GM23248 (cell line): ENCODE measurements around the gene TUBB2B. TPM values are rescaled to one million over a fixed set of nuclear protein-coding genes. Genes with fewer than 3 reads are reported as not detected.

Experiments used
- DNase-seq: peaks from one replicate; pipeline ENCODE4 v3.0.0-alpha.2; 2015
- H2AFZ ChIP-seq: fragments of 200-600 bp; sonication (generic); 2 replicates; pipeline ENCODE4 v1.6.1; 2016; ENCODE audit warnings: antibody characterized with exemption
- H3F3A ChIP-seq: fragments of 200-600 bp; sonication (generic); 2 replicates; pipeline ENCODE4 v1.6.1; 2016; ENCODE audit warnings: mild to moderate bottlenecking, antibody characterized with exemption, mixed run types; ENCODE audit not compliant: insufficient read depth
- H3K27ac ChIP-seq: fragments of 200-600 bp; sonication (generic); 2 replicates; pipeline ENCODE4 v1.5.1; 2016; ENCODE audit warnings: mild to moderate bottlenecking
- H3K27me3 ChIP-seq: fragments of 200-600 bp; sonication (generic); replicated peaks from 2 replicates; pipeline ENCODE4 v1.6.1; 2016; ENCODE audit warnings: mild to moderate bottlenecking; ENCODE audit not compliant: insufficient read depth
- H3K36me3 ChIP-seq: fragments of 200-600 bp; sonication (generic); 2 replicates; pipeline ENCODE4 v1.6.1; 2016; ENCODE audit warnings: low read depth, mild to moderate bottlenecking
- H3K4me1 ChIP-seq: fragments of 200-600 bp; sonication (generic); 2 replicates; pipeline ENCODE4 v1.6.1; 2016; ENCODE audit warnings: mild to moderate bottlenecking; ENCODE audit not compliant: insufficient read depth
- H3K4me2 ChIP-seq: fragments of 200-600 bp; sonication (generic); one replicate; pipeline ENCODE4 v1.6.1; 2016; ENCODE audit warnings: mild to moderate bottlenecking; ENCODE audit not compliant: unreplicated experiment
- H3K4me3 ChIP-seq: fragments of 200-600 bp; sonication (generic); 2 replicates; pipeline ENCODE4 v1.5.1; 2016; ENCODE audit warnings: mild to moderate bottlenecking
- H3K79me2 ChIP-seq: fragments of 200-600 bp; sonication (generic); 2 replicates; pipeline ENCODE4 v1.6.1; 2016; ENCODE audit warnings: mild to moderate bottlenecking; ENCODE audit not compliant: insufficient read depth
- H3K9ac ChIP-seq: fragments of 200-600 bp; sonication (generic); 2 replicates; pipeline ENCODE4 v1.6.1; 2016; ENCODE audit warnings: mild to moderate bottlenecking
- H3K9me2 ChIP-seq: fragments of 200-600 bp; sonication (generic); 2 replicates; pipeline ENCODE4 v1.6.1; 2016; ENCODE audit warnings: mixed run types, mild to moderate bottlenecking, moderate library complexity; ENCODE audit not compliant: insufficient read depth
- H3K9me3 ChIP-seq: fragments of 200-600 bp; sonication (generic); one replicate; pipeline ENCODE4 v1.6.1; 2017; ENCODE audit warnings: low read depth
- H4K20me1 ChIP-seq: fragments of 200-600 bp; sonication (generic); 2 replicates; pipeline ENCODE4 v1.6.0; 2016; ENCODE audit not compliant: insufficient read depth
- EZH2 ChIP-seq: fragments of 200-600 bp; sonication (generic); IDR thresholded peaks from 2 replicates; pipeline ENCODE4 v1.6.1; 2018; ENCODE audit warnings: antibody characterized with exemption, mild to moderate bottlenecking; ENCODE audit not compliant: insufficient read depth, poor library complexity, severe bottlenecking
- EZH2phosphoT487 ChIP-seq: fragments of 200-600 bp; sonication (generic); IDR thresholded peaks from 2 replicates; pipeline ENCODE4 v1.6.1; 2018; ENCODE audit warnings: antibody characterized with exemption, moderate library complexity, mild to moderate bottlenecking, low read depth; ENCODE audit not compliant: insufficient read depth
- WGBS, 2 experiments: methylation state at CpG; one replicate each; pipeline ENCODE4 v1.1.6; 2015 to 2017; ENCODE audit warnings: low lambda C conversion rate in 2 of 2, low coverage in 1 of 2; ENCODE audit errors: missing lambda C conversion rate in 2 of 2; 5-methylcytosine and 5-hydroxymethylcytosine counted together
- in situ Hi-C: fragments of 300-500 bp; cut with MboI; formaldehyde crosslinking; loops from 2 replicates; pipeline ENCODE4 v1.15.0; 2020
- polyA plus RNA-seq: library from polyadenylated mRNA; unstranded; fragments of >200 nt; fragmentation: Nextera tagmentation; extraction: Ambion mirVana; gene quantifications from 2 replicates; pipeline ENCODE4 v1.2.1, GENCODE V29; 2016
- total RNA-seq: library from RNA; depleted of rRNA; stranded (reverse); fragments of >200 nt; shearing (Covaris generic); gene quantifications from 2 replicates; pipeline ENCODE4 v1.2.3, GENCODE V29; 2014

The TUBB2B gene
- total and polyA plus RNA-seq, 2 experiments from 2014 or later, result 8.5 to 9.0 TPM

GRCh38 chr6:3228771-3229565, 1.5 kb upstream of the TUBB2B start:
- H3K4me1 ChIP-seq, result no peaks in the 10 kb centered on the region
- no peak for TF ChIP-seq EZH2phosphoT487
- peak; percentile 27 for TF ChIP-seq EZH2
- no peak overlapping the region for H2AFZ ChIP-seq
- H3K27ac ChIP-seq, result no peak overlapping the region
- H3K36me3 ChIP-seq, result no peaks in the 10 kb centered on the region
- H3K4me3 ChIP-seq, result no peak overlapping the region
- no peak overlapping the region for H3K9ac ChIP-seq
- no peaks in the 10 kb centered on the region for H3K9me3 ChIP-seq
- H3K79me2 ChIP-seq, result no peaks in the 10 kb centered on the region
- no peaks in the 10 kb centered on the region for H4K20me1 ChIP-seq
- 26 to 27% methylated on average over 60 to 62 of the region's 62 CpGs for WGBS, 2 experiments
- H3K9me2 ChIP-seq, result no peaks in the 10 kb centered on the region
- H3K27me3 ChIP-seq, result peaks cover 48% of the 10 kb centered on the region
- in situ Hi-C loops, result no loop called here
- DNase-seq, result no peak
- H3K4me2 ChIP-seq, result no peak overlapping the region
- H3F3A ChIP-seq, result no peaks in the 10 kb centered on the region

- Histone ChIP-seq H3K4me2 (peak overlapping the region; percentile 73), H3K9ac (no peak overlapping the region), H3K27me3 (peaks cover 45% of the 10 kb centered on the region), H3K9me3 (no peaks in the 10 kb centered on the region), H3K4me3 (peak overlapping the region; percentile 64; the same call in 1 of the 2 replicates), H3K27ac (no peak overlapping the region), H3K4me1 (no peaks in the 10 kb centered on the region), H2AFZ (peak overlapping the region; percentile 72; the same call in 1 of the 2 replicates), H3F3A (no peaks in the 10 kb centered on the region), H3K9me2 (no peaks in the 10 kb centered on the region), H3K79me2 (no peaks in the 10 kb centered on the region), H4K20me1 (no peaks in the 10 kb centered on the region), H3K36me3 (no peaks in the 10 kb centered on the region)
- in situ Hi-C loops, result no loop called here
- no peak for DNase-seq
- TF ChIP-seq EZH2phosphoT487 (no peak), EZH2 (no peak)
- 12 to 20% methylated on average over 20 to 36 of the region's 38 CpGs for WGBS, 2 experiments
Measured at GRCh38 chr6:3228046-3228671, 706 bp upstream of the TUBB2B start.

DNA sequence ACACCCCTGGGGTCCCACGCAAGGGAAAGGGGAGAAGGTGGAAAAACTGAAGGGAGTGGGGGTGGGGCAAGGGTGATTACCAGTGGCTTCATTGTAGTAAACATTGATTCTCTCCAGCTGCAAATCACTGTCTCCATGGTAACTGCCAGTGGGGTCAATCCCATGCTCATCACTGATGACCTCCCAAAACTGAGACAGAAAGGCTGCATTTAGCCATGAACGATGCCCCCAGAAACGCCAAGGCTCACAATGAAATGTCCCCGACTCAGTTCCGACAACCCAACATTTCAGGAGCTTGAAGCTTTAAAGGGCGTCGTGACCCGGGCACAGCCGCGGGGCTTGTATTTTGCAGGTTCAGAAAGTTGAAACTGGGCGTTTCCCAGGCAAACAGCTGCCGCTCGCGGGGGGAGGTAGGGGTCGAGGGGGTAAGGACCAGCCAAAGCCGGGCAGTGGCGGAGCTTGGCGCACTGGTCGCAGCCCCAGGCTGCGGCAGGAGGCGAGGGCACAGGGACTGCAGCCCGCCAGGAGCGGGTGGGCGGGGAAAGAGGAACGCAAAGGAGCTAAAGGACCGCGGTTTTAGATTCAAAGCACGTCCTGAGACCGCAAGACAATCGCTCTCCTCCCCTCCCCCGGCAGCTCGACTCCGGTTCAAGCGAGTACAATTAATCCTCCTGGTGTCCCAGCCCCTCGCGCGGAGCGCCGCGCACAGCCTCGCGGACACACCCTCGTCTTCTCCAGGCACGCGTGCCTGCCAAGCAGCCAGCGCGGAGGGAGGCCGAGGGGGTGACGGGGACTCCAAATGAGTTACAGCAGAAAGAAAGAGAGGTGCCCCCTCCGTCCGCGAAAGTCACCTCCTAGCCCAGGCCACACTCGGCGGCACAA, 731 bp downstream of the TUBB2B start:
- Histone ChIP-seq H3K79me2 (no peaks in the 10 kb centered on the region), H3F3A (no peaks in the 10 kb centered on the region), H3K9ac (peak overlapping the region; percentile 53), H3K4me1 (no peaks in the 10 kb centered on the region), H3K27ac (no peak overlapping the region), H3K4me3 (peak overlapping the region; percentile 64), H3K9me3 (no peaks in the 10 kb centered on the region), H3K4me2 (peak overlapping the region; percentile 73), H4K20me1 (no peaks in the 10 kb centered on the region), H3K36me3 (no peaks in the 10 kb centered on the region), H3K9me2 (no peaks in the 10 kb centered on the region), H3K27me3 (peaks cover 34% of the 10 kb centered on the region), H2AFZ (peak overlapping the region; percentile 72)
- 8 to 9% methylated on average over 50 to 51 of the region's 54 CpGs for WGBS, 2 experiments
- DNase-seq, result peak; percentile 59
- TF ChIP-seq EZH2 (peak; percentile 84), EZH2phosphoT487 (no peak)
- in situ Hi-C loops, result no loop called here

GRCh38 chr6:3226042-3226441, 1.4 kb downstream of the TUBB2B start:
- TF ChIP-seq EZH2, result no peak
- TF ChIP-seq EZH2phosphoT487, result no peak
- in situ Hi-C loops, result no loop called here
- Histone ChIP-seq H3K79me2 (no peaks in the 10 kb centered on the region), H3K27me3 (peaks cover 38% of the 10 kb centered on the region), H3K9ac (no peak overlapping the region), H3K27ac (no peak overlapping the region), H2AFZ (no peak overlapping the region), H3K9me2 (no peaks in the 10 kb centered on the region), H3K4me1 (no peaks in the 10 kb centered on the region), H3K4me3 (no peak overlapping the region), H3K4me2 (no peak overlapping the region), H3F3A (no peaks in the 10 kb centered on the region), H3K9me3 (no peaks in the 10 kb centered on the region), H4K20me1 (no peaks in the 10 kb centered on the region), H3K36me3 (no peaks in the 10 kb centered on the region)
- WGBS, 2 experiments, result 84 to 89% methylated on average over 10 of the region's 10 CpGs
- DNase-seq, result no peak
